Activated CD8-positive, alpha-beta memory T cell treated with anti-CD3 and anti-CD28 coated beads for 4 hours (primary cell): ENCODE results near the gene GPHN.

ENCODE experiments used
- DNase-seq, 2 donors: peaks; one replicate each; pipeline ENCODE4 v3.0.0-alpha.2; 2020; ENCODE audit warnings: low read depth in 2 of 2

Gene GPHN

DNA sequence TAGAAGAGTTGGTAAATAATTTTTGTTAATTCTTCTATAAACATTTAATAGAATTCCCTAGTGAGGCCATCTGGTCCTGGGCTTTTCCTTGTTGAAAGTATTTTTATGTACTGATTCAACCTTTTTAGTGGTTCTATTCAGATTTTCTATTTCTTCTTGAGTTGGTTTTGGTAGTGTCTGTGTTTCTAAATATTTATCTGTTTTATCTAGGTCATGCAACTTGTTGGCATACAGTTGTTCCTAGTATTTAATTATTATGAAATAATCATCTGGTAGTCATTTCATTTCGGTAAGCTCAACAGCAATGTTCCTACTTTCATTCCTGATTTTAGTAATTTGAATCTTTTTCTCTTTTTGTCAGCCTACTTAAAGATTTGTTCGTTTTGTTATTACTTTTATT, 447.2 kb downstream of the GPHN start:
- DNase-seq, result no peak

DNA sequence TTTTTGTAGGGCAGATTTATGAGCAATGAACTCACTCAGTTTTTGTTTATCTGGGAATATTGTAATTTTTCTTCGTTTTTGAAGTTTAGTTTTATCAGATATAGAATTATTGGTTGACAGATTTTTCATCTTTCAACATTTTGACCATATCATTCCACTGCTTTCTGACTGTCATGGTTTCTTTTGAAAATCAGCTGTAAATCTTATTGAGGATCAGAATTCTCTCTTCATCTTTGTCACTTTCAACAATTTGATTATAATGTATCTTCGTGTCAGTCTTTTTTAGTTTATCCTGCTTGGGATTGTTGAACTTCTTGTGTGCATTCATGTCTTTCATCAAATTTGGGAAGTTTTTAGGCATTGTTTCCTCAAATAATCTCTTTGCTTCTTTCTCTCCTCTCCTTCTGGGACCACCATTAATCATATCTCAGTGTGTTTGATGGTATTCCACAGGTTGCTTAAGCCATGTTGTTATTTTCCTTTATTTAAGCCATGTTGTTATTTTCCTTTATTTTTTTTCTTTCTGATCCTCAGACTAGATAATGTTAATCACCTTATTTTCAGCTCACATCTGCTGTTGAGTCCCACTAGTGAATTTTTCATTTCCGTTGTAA, 451.6 kb downstream of the GPHN start:
- no peak for DNase-seq

DNA sequence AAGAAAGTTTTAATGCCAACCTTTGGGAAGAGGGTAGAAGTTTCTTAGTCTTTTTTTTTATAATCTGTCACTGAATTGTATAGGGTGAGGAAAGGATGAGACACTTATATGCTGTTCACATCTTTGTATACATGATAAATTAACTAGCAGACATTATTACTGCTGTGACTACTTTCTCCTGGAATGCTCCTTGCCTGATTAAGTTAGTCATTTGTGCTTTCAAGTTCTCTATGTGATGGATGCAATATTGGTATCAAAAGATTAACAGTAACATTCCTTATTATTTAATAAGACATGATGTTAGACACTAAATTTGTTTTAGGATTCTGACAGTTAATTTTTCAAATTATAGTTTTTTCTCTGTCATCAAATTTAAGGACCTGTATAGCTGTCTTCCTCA, 457.9 kb downstream of the GPHN start:
- no peak for DNase-seq

DNA sequence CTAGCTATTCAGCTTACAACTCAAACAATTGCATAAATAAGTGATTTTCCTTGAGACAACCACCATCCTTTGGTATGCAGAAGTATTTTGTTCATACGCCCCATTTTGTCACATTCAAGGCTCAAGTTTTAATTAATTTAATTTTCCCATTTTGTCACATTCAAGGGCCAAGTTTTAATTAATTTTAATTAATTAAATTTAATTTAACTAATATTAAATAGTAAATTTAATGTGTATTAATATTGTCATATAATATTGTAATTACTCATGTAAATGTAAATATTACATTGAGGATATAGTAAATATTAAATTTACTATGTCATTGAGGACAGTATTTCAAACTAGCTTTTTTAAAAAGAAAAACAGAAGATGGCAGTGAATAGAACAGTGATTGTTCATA, 464.5 kb downstream of the GPHN start:
- no peak for DNase-seq

DNA sequence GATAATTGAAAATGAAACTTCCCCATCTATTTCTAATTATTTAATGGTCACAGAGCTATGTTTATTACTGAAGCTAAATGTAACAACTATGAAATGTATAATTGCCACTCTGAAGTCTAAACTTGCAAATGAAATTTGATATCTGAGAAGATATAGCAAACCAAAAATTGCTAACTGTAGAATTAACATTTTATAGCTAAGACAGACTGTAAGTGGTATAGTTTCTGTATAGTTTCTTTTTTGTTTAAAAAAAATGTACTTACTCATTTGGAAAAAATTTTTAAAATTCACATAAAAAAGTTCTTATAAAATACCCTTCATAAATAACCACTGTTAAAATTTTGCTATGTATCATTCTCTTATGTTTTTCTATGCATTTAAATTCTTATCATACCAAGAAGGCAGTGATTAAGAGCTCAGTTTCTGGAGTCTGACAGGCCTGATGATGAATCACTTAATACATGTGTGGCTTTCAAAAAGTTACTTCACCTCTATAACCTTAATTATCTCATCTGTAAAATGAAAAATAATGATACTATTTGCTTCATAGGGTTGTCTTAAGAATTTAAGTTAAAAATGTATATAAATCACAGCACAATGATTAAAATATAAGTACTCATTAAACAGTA, 466.6 kb downstream of the GPHN start:
- no peak for DNase-seq

DNA sequence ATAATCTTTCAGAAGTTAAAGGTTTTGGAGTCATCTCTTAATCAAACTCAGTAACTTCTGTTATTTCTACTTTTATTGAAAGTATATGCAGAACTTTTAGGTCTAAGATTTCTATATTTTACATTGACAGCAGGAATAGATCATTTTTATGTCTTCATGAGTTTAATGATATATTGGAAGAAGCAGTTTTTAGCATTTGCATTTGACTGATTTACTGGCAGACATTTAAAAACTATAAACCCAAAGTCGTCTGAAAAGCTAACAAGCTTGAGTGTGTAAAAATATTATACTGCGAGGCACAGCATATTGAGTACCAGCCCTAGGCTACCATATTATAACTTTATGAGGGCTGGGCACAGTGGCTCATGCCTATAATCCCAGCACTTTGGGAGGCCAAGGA, 467.3 kb downstream of the GPHN start:
- DNase-seq, result no peak

DNA sequence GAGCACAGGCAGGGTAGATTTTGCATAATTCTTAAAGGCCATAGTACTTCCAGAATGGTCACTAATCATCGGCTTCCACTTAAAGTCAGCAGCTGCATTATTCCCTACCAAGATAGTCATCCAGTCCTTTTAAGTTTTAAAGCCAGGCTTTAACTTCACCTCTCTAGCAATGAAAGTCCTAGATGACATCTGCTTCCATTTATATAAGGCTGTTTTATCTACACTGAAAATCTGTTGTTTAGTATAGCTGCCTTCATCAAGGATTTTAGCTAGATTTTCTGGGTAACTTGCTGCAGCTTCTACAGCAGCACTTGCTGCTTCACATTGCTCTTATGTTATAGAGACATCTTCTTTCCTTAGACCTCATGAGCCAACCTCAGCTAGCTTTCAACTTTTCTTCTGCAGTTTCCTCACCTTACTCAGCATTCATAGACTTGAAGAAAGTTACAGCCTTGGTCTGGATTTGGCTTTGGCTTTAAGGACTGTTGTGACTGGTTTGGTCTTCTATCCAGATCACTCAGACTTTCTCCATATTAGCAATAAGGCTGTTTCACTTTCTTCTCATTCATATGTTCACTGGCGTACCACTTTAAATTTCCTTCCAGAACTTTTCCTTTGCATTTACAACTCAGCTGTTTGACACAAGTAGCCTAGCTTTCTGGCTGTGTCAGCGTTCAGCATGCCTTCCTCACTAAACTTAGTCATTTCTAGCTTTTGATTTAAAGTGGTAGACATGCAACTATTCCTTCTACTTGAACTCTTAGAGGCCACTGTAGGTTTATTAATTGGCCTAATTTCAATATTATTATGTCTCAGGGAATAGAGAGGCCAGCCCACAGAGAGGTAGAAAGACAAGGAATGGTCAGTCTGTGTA, 471.4 kb downstream of the GPHN start:
- no peak for DNase-seq

DNA sequence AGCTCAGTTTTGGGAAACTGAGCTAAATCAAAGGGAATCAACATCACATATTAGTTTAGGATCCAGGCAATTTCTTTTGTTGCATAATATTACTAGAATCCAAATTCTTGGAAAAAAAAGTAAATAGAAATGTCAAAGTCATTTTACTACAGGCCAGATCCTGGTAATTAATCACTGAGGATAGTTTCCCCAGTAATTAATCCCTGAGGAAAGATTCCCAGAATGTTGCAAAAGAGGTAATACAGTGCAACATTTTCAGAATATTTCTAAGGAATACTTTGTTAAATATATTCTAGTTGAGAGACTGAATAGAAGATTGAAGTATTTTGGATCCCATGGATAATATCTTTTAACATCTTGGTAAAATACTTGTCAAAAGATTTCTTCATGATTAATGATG, 474.3 kb downstream of the GPHN start:
- DNase-seq, result no peak

DNA sequence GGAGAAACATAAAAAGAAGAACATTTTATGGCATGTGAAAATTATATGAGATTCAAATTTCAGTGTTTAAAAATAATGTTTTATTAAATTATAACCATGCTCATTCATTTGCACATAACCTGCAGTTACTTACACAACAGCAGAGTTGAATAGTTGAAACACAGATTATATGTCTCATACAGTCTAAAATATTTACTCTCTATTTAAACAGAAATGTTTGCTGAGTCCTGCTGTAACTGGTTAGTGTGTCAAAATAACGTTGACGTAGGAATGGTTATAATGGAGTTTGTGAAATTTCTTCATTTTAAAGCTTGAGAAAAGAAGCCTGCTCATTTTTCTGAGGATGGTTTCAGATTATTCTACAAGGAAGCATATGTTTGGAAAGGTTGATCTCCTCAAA, 484.8 kb downstream of the GPHN start:
- no peak for DNase-seq

DNA sequence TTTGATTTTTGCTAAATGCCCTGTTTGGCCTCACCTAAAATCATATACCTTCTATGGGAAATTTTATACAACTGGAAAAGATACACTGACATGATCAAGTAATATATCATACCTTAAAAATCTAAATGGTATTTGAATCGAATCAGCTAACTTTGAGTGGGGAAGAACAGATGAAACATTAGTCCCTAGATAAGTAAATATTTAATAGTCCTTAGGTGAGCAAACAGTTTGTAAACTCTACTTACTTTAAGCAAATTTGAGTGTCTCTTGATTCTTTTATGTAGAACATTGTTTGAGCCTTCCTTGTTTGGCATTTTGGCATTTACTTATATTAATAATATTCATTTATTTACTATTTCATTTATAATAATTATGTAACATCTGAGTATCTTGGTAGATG, 485.6 kb downstream of the GPHN start:
- no peak for DNase-seq

DNA sequence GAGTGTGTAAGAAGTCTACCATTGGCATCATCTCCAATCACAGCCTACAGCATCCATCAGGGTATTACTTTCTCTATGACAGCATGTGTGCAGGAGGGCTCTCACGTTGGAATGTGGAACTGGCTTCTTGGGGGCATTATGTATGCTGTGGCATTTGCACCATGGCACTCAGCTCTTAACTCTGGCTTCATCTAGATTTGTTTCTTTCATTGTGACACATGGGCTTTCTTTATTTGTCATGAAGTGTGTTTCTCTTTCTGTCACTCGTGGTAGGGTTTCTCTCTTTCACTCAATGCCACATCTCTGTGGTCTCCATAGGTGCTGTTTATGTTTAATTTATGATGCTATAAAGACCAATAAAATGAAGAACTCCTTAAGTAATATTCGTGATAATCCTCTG, 490.1 kb downstream of the GPHN start:
- no peak for DNase-seq

DNA sequence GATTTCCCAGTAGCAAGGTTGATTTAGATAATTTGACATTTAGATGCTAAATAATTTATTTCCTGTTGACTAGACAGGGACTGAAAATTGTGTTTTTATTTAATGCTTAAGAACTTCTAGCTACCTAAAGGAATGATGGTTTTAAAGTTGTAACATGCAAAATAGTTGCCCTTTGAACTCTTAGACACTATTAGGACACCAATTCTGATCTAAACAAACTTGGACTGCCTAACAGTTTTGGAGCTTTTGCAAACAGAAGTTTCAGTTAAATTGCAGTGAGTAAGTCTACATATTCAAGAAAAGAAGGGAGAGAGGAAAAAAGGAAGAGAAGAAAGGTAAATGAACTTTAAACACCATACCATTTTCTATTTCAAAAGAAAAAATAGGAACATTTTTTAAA, 492.0 kb downstream of the GPHN start:
- no peak for DNase-seq

DNA sequence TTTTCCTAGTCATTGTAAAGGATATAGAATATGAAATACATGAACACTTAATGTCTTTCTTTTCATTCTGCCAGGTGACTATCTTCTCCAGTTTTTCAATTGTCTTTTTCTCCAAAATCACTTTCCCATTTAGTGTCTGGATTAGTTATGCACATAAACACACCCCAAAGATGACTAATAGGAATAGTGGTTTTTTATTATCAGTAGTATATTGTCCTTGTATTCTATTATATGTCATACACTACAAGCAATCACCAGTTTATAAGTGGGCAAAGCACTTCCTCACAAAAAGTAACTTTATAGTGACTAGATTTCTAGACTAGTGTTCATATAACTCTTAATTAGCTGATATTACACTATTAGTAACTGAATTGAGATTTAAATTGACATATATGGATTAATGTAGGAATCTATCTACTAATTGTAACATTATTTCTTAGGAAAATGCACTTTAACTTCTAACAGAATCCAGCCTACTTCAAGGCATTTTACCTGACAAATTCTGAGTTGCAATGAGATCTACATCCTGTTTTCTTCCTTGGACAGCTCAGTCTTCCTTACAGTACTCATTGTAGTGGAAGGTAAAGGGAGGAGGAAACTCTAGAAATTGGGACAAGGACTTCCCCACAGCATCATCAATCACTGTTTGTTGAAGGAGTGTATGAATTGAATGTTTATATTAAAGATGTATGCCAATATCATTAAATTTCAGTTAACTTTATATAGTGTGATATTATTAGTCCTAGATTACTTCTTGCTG, 495.2 kb downstream of the GPHN start:
- no peak for DNase-seq

DNA sequence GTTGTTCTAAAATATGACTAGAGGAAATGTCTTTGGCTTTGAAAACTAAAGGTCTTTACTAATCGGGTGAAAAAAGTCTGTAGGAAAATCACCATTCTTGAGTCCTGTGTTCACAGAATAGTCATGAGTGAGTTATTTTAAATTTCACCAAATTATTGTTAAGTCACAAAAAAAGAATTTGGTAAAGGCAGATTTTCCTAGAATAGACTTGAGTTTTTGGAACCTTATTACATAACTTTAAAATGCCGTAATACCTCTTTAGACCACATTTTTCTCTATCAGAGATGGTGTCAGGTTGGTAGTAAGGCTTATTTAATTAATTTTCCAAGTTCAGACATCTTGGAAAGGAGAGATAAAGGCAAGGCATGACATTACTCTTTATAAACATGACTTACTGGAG, 496.6 kb downstream of the GPHN start:
- DNase-seq, result no peak

DNA sequence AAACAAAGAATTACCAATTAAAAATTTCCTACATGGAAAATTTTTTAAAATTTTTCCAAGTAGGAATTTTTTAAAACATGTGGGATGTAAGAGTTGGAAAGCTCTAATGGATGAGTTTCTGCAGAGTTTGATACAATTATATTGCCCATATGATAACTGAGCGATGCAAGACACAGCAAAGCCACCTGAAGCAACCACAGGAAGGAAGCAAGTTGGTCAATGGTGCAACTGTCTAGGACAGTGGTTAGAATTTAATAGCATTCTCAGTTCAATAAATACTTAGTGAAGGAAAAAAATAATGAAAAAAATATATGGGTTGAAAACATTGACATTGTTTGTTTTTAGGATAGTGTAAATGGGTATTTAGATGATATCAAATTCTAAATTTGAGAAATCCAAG, 502.7 kb downstream of the GPHN start:
- no peak for DNase-seq

DNA sequence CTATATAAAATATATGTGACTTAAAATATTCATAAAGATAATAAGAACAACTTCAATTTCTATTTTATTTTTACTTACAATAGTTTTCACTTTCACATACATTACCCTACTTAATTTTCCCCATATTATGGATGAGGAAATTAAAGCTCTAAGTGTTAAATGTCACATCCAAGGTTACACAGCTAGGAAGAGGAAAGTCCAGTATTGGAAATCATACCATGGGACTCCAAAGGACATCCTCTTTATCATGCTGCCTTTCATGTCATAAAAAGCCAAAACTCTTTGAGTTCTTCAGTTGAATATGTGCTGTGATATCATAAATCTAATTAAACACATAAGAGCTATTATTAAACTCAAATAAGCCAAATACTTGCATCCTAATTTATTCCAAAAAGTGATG, 508.9 kb downstream of the GPHN start:
- no peak for DNase-seq

DNA sequence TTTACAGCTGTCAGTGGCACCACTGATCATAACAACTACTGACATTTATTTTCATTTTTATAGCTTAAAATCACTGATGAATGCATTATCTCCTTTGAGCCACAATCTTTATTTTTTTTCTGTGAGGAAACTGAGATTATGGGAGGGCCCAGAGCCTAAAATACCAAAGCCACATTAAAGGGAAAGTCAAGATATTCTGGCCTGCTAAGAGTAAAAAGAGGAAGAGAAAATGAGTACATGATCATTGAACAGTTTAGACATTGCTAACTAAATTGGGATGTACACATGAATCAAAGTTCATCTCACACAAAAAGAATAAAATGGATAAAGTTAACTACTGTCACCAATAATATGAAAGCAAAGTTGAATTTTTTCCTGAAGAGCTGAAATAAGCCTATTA, 510.8 kb downstream of the GPHN start:
- DNase-seq, result no peak

DNA sequence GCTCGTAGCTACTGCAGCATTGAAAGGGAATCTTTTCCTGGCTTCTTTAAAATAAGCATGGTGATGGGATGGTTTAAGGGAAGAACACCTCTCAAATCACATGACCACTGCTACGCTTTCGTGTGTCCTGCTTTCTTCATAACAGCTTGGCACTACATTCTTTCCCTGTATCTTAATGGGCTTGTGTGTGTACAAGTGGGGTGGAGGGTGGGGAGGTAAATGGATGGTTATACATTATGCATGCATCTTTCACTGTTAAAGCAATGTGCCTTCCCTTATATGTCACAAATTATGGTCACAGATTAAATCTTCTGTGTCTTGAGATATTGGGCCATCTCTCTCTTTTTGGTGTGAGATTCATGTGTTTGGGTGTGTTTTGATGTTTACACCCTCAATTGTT, 511.8 kb downstream of the GPHN start:
- no peak for DNase-seq

DNA sequence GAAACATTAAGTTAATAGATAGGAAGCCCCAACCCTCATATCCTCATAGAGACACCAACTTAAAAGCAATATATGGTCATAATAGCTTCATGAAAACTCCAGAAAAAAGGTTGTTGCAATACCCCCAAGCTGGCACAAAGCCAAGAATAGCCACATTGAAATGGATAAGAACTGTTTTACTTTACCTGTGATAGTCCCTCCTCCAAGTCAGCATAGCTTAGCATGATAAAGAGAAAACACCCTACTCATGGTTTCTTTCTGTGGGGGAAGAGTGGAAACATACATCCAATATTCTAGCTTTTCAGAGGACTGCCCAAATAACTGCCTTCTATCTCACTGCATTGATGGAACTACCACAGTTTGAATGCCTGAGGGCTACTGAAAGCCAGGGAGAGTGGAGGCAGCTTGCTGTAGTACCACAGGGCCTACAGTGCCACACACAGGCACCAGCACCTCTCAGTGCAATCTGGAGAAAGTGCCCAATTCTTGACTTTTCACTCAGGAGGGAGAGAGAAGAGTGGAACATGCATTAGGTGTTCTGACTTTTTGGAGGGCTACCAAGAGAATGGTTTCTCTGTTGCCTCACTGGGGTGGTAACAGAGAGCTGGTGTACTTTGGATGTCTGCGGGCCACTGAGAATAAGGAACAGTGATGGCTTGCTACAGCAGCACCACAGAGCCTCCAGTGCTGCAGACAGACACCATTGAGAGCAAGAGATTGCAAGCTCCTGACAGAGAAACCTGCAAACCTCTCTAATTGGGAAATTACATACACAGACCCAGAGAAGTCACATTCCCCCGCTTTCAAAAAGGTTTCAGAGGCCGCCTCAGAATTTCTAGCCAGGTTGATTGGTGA, 524.2 kb downstream of the GPHN start:
- no peak for DNase-seq

DNA sequence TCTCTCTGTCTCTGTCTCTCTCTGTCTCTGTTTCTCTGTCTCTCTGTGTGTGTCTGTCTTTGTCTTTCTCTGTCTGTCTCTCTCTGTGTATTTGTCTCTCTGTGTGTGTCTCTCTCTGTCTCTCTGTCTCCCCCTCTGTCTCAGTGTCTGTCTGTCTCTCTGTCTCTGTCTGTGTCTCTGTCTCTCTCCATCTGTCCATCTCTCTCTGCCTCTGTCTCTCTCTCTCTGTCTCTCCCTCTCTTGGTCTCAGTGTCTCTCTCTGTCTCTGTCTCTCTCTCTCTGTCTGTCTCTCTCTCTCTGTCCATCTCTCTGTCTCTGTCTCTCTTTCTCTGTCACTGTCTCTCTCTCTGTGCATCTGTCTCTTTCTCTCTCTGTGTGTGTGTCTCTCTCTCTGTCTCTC, 537.5 kb downstream of the GPHN start:
- no peak for DNase-seq

DNA sequence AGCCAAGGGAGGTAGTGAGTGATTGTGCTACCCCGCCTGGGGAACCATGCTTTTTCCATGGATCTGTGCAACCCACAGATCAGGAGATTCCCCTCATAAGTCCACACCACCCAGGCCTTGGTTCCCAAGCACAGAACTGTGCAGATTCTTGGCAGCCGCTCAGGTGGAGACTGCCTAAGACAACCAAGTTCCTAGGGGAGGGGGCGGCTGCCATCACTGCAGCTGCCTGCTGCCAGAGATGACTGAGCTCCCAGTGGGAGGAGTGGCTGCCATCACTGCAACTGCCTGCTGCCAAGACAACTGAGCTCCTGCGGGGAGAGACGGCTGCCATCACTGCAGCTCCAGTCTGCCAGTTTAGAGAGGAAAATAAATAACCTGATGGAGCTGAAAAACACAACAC, 542.9 kb downstream of the GPHN start:
- no peak for DNase-seq

DNA sequence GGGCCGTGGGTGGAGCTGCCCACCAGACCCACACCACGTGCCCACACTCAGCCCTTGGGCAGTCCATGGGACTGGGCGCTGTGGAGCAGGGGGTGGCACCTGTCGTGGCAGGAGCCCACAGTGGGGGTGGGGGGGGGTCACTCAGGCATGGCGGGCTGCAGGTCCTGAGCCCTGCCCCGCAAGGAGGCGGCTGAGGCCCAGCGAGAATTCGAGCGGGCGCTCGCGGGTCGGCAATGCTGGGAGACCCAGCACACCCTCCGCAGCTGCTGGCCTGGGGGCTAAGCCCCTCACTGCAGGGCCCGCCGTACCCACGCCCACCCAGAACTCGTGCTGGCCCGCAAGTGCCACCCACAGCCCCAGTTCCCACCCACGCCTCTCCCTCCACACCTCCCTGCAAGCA, 548.7 kb downstream of the GPHN start:
- no peak for DNase-seq
